WI38 (cell line): Measurements from ENCODE around the gene SLC22A4.

Experiments
- H3K4me3 ChIP-seq: 2 replicates; pipeline ENCODE4 v1.5.1; 2011; ENCODE audit warnings: low read depth, mild to moderate bottlenecking, control low read depth, low read length
- TF ChIP-seq, protein P1 (sequence below): IDR thresholded peaks from 2 replicates; pipeline ENCODE4 v1.5.1; 2012; ENCODE audit warnings: low read depth, mild to moderate bottlenecking, control low read depth, low read length

The SLC22A4 gene

DNA sequence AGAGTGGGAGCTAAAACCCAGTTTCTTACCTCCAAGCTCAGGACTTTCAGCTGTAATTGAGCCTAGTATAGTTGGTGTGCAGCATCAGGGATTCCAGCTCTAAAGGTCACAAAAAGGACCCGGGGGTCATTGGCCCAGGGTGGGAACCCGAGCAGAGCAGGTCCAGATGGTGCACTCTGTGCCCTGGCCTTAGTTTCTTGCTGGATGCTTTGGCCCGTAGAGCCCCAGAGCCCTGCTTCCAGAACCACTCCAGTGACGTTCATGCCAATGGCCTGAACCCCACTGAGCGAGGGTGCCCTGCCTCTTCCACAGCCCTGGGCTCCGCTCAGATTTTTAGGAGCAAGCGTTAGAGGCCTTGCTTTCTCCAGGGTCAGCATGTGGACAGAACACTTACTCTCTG is 83.5 kb downstream of the SLC22A4 start:
- no peak overlapping the region for H3K4me3 ChIP-seq
- TF ChIP-seq, protein P1, sequence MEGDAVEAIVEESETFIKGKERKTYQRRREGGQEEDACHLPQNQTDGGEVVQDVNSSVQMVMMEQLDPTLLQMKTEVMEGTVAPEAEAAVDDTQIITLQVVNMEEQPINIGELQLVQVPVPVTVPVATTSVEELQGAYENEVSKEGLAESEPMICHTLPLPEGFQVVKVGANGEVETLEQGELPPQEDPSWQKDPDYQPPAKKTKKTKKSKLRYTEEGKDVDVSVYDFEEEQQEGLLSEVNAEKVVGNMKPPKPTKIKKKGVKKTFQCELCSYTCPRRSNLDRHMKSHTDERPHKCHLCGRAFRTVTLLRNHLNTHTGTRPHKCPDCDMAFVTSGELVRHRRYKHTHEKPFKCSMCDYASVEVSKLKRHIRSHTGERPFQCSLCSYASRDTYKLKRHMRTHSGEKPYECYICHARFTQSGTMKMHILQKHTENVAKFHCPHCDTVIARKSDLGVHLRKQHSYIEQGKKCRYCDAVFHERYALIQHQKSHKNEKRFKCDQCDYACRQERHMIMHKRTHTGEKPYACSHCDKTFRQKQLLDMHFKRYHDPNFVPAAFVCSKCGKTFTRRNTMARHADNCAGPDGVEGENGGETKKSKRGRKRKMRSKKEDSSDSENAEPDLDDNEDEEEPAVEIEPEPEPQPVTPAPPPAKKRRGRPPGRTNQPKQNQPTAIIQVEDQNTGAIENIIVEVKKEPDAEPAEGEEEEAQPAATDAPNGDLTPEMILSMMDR, result no peak

DNA sequence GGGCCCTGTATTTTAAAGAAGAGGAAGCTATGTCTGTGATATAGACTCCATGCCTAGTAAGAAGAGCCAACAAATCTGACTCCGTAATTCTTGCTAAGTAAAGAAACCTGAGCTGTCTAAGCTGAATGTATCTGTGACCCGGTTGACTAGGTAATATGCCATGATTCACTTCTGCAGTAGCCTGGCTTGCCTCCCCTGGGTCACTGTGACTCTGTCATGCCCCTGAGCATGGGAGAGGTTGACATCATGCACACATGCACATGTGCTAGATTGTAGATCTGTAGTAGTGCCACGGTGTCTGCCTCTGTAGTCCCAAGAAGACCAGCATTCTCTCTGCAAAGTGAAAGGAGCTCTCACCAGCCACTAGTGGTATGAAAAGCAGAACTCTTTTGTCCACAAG is 84.4 kb downstream of the SLC22A4 start:
- no peak overlapping the region for H3K4me3 ChIP-seq
- TF ChIP-seq, protein P1, result no peak

GRCh38 chr5:132380047-132380446 is 85.9 kb downstream of the SLC22A4 start:
- no peak overlapping the region for H3K4me3 ChIP-seq
- TF ChIP-seq, protein P1, result no peak

DNA sequence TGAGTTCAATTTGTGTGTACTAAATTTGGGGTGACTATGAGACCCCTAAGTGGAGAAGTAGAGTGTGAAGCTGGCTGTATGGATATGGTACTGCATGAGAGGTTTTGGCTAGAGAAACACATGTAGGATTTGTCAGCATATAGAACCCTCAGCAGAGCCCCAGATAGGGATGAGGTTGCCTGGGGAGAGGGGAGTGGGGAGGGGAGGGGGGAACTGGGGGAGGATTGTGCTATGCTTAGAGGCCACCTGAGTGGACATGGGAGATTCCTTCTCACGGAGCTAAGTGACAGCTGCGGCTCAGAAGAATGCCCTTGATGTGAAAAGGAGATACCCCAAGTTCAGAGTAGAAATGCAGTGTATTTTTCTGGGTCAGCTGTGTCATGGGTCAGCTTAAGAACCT is 86.5 kb downstream of the SLC22A4 start:
- TF ChIP-seq, protein P1, result no peak
- no peak overlapping the region for H3K4me3 ChIP-seq

GRCh38 chr5:132381614-132382013 is 87.4 kb downstream of the SLC22A4 start:
- TF ChIP-seq, protein P1, result no peak
- no peak overlapping the region for H3K4me3 ChIP-seq

- TF ChIP-seq, protein P1, result no peak
- no peak overlapping the region for H3K4me3 ChIP-seq
Observed at GRCh38 chr5:132383261-132383660, 89.1 kb downstream of the SLC22A4 start.

GRCh38 chr5:132383984-132384383 is 89.8 kb downstream of the SLC22A4 start:
- no peak overlapping the region for H3K4me3 ChIP-seq
- TF ChIP-seq, protein P1, result no peak
